CD8-positive, alpha-beta memory T cell (primary cell): Measurements from ENCODE around the gene MLF2. TPM values are rescaled to one million over a fixed set of nuclear protein-coding genes. Genes with fewer than 3 reads are reported as not detected.

ENCODE experiments used
- CTCF ChIA-PET: fragments of 350-600 bp; sonication (Branson Sonifier 250); formaldehyde crosslinking; loops from one replicate; lab custom pipeline; 2021; ENCODE audit warnings: antibody characterized with exemption; lab: Charles Lee
- POLR2A ChIA-PET: fragments of 350-600 bp; sonication (Branson Sonifier 250); formaldehyde crosslinking; loops from one replicate; lab custom pipeline; 2021; ENCODE audit warnings: antibody characterized with exemption; lab: Charles Lee
- DNase-seq, 5 donors: peaks; one replicate each; pipeline versions ENCODE4 v3.0.0 to v3.0.0-alpha.2; 2020 to 2022; ENCODE audit warnings: mixed read lengths in 1 of 5
- H3K27ac ChIP-seq: one replicate; pipeline ENCODE4 v1.7.0; 2013; ENCODE audit warnings: low read depth, mild to moderate bottlenecking, low read length, moderate library complexity
- H3K27me3 ChIP-seq: 2 replicates; pipeline ENCODE4 v1.7.0; 2013; ENCODE audit warnings: low read length, mild to moderate bottlenecking; ENCODE audit not compliant: insufficient read depth, poor library complexity, severe bottlenecking
- H3K36me3 ChIP-seq: 2 replicates; pipeline ENCODE4 v1.7.0; 2013; ENCODE audit warnings: mild to moderate bottlenecking, low read length, moderate library complexity; ENCODE audit not compliant: insufficient read depth
- H3K4me1 ChIP-seq: 2 replicates; pipeline ENCODE4 v1.7.0; 2013; ENCODE audit warnings: mild to moderate bottlenecking, low read length, moderate library complexity; ENCODE audit not compliant: insufficient read depth
- H3K4me3 ChIP-seq: 2 replicates; pipeline ENCODE4 v1.7.0; 2013; ENCODE audit warnings: mild to moderate bottlenecking, low read length
- H3K9me3 ChIP-seq: 2 replicates; pipeline ENCODE4 v1.7.0; 2013; ENCODE audit warnings: mild to moderate bottlenecking, low read length
- H3K27ac Mint-ChIP-seq, 8 donors: one replicate each; pipeline ENCODE4 v1.8.0; 2020 to 2021; ENCODE audit warnings: mixed read lengths in 8 of 8, mild to moderate bottlenecking in 6 of 8, inconsistent platforms in 3 of 8, moderate library complexity in 3 of 8
- H3K27me3 Mint-ChIP-seq, 2 donors: one replicate each; pipeline ENCODE4 v1.8.0; 2020 to 2021; ENCODE audit warnings: mixed read lengths in 2 of 2, mild to moderate bottlenecking in 1 of 2, moderate library complexity in 1 of 2
- H3K36me3 Mint-ChIP-seq, 3 donors: one replicate each; pipeline ENCODE4 v1.8.0; 2020 to 2021; ENCODE audit warnings: mixed read lengths in 3 of 3, inconsistent platforms in 1 of 3, mild to moderate bottlenecking in 1 of 3
- H3K4me1 Mint-ChIP-seq, 3 donors: one replicate each; pipeline ENCODE4 v1.8.0; 2020 to 2021; ENCODE audit warnings: mixed read lengths in 3 of 3, inconsistent platforms in 1 of 3, mild to moderate bottlenecking in 1 of 3
- H3K4me3 Mint-ChIP-seq, 7 donors: one replicate each; pipeline ENCODE4 v1.8.0; 2020 to 2021; ENCODE audit warnings: mixed read lengths in 7 of 7, mild to moderate bottlenecking in 6 of 7, moderate library complexity in 4 of 7, inconsistent platforms in 2 of 7
- H3K9me3 Mint-ChIP-seq, 5 donors: one replicate each; pipeline ENCODE4 v1.8.0; 2020 to 2022; ENCODE audit warnings: mixed read lengths in 5 of 5, mild to moderate bottlenecking in 3 of 5, moderate library complexity in 2 of 5, inconsistent platforms in 1 of 5
- polyA plus RNA-seq: library from polyadenylated mRNA; unstranded; fragments of 300-500 nt; fragmentation: Illumina TruSeq; gene quantifications from one replicate; pipeline ENCODE4 v1.2.3, GENCODE V29; 2021
- total RNA-seq, 2 experiments: library from RNA; stranded (reverse); gene quantifications; one replicate each; pipeline ENCODE4 v1.2.3, GENCODE V29; 2021

Gene MLF2
- total and polyA plus RNA-seq, 3 experiments from 2014 or later, result 141 to 146 (median 141) TPM

DNA sequence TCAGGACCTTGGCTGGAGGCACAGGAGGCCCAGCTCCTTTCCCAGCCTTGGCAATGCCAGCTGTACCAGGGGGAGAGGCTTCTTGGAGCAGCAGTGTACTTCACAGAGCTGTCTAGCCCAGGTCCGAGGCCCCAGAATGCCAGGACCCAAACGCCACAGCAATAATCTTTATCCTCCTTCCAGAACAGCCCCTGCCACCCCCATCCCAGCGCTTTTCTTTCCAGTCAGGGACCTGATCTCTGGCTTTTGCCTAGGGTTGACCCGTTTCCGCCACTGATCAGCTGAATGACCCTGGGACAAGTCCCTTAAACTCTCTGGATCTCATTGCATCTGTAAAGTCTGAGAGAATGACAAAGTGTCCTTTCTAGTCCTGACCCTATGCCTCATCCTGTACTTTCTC, 24.4 kb upstream of the MLF2 start:
- Histone ChIP-seq H3K9me3 (no peaks in the 10 kb centered on the region), H3K27me3 (no peaks in the 10 kb centered on the region), H3K4me3 (no peak overlapping the region), H3K4me1 (peaks cover 55% of the 10 kb centered on the region), H3K36me3 (no peaks in the 10 kb centered on the region), H3K27ac (no peak overlapping the region)
- Mint-ChIP-seq H3K9me3 (no peaks in the 10 kb centered on the region), H3K4me3 (peak overlapping the region in 3 of 7 donors; percentile 32 to 76 (median 69)), H3K4me1 (peaks cover 42 to 56% (median 45%) of the 10 kb centered on the region in 3 donors), H3K27me3 (peaks cover 0 to 7% of the 10 kb centered on the region in 2 donors), H3K27ac (peak overlapping the region in 4 of 8 donors; percentile 23 to 68 (median 42)), H3K36me3 (peaks cover 0 to 25% (median 2%) of the 10 kb centered on the region in 3 donors)
- DNase-seq, result no peak
- CTCF ChIA-PET, result interaction anchor here (0.8 to 11.0 kb wide), 4 partner anchors 11 to 53 kb away, joined by 3 to 162 read pairs (median 26); partner anchors contain the start of genes COPS7A, MLF2 and PTMS
- POLR2A ChIA-PET, result no interaction called here

- ChIA-PET CTCF (interaction anchor here (1.0 to 11.0 kb wide), 8 partner anchors 9 to 116 kb away, joined by 3 to 162 read pairs (median 4); partner anchors contain the start of genes MLF2, PTMS, SPSB2 and ZNF384), POLR2A (interaction anchor here (0.8 to 2.7 kb wide), 6 partner anchors 10 to 141 kb away, joined by 3 to 23 read pairs (median 6); partner anchors contain the start of genes COPS7A, MLF2 and ZNF384)
- Mint-ChIP-seq H3K4me1 (peaks cover 54 to 71% (median 59%) of the 10 kb centered on the region in 3 donors), H3K9me3 (no peaks in the 10 kb centered on the region), H3K27ac (peak overlapping the region; percentile 94 to 100 (median 99)), H3K4me3 (peak overlapping the region; percentile 93 to 99 (median 97)), H3K27me3 (peaks cover 0 to 7% of the 10 kb centered on the region in 2 donors), H3K36me3 (peaks cover 0 to 25% (median 2%) of the 10 kb centered on the region in 3 donors)
- H3K4me1 ChIP-seq, result peaks cover 65% of the 10 kb centered on the region
- no peaks in the 10 kb centered on the region for H3K36me3 ChIP-seq
- peak overlapping the region; percentile 54 for H3K4me3 ChIP-seq
- peak overlapping the region; percentile 75 for H3K27ac ChIP-seq
- H3K27me3 ChIP-seq, result no peaks in the 10 kb centered on the region
- H3K9me3 ChIP-seq, result no peaks in the 10 kb centered on the region
- DNase-seq, result peak in 1 of 5 donors; percentile 47
Measured at GRCh38 chr12:6775185-6776174, 22.5 kb upstream of the MLF2 start.

DNA sequence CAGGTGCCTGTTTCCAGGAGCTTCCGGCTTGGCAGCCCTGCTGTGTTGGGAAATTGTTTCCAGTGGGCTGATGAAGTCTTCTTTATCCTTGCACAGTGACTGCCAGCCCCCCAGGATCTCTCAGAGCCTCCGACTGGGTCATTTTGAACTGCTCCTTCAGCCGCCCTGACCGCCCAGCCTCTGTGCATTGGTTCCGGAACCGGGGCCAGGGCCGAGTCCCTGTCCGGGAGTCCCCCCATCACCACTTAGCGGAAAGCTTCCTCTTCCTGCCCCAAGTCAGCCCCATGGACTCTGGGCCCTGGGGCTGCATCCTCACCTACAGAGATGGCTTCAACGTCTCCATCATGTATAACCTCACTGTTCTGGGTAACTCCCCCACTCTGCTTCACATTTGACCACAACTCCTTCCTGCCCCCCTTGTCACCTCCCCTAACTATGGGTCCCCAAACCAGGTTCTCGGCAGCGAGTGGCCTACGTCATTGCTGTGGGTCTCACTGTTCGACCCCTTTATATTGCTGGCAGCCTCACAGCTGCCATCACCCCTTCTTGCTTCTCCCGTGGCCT, 21.6 kb upstream of the MLF2 start:
- CTCF ChIA-PET, result interaction anchor here (0.7 to 11.0 kb wide), 10 partner anchors 8 to 172 kb away, joined by 3 to 162 read pairs (median 4); partner anchors contain the start of genes MLF2, PTMS, SPSB2 and ZNF384
- Mint-ChIP-seq H3K27me3 (peaks cover 0 to 4% of the 10 kb centered on the region in 2 donors), H3K4me1 (peaks cover 54 to 73% (median 59%) of the 10 kb centered on the region in 3 donors), H3K27ac (peak overlapping the region; percentile 94 to 100 (median 99)), H3K36me3 (peaks cover 0 to 25% (median 2%) of the 10 kb centered on the region in 3 donors), H3K9me3 (no peaks in the 10 kb centered on the region), H3K4me3 (peak overlapping the region; percentile 93 to 99 (median 97))
- Histone ChIP-seq H3K9me3 (no peaks in the 10 kb centered on the region), H3K4me3 (peak overlapping the region; percentile 54), H3K27ac (peak overlapping the region; percentile 75), H3K4me1 (peaks cover 65% of the 10 kb centered on the region), H3K36me3 (no peaks in the 10 kb centered on the region), H3K27me3 (no peaks in the 10 kb centered on the region)
- DNase-seq, result peak; percentile 32 to 86 (median 55)
- POLR2A ChIA-PET, result interaction anchor here (0.6 to 2.7 kb wide), 8 partner anchors 10 to 140 kb away, joined by 3 to 23 read pairs (median 6); partner anchors contain the start of genes CDCA3, COPS7A, MLF2 and USP5

DNA sequence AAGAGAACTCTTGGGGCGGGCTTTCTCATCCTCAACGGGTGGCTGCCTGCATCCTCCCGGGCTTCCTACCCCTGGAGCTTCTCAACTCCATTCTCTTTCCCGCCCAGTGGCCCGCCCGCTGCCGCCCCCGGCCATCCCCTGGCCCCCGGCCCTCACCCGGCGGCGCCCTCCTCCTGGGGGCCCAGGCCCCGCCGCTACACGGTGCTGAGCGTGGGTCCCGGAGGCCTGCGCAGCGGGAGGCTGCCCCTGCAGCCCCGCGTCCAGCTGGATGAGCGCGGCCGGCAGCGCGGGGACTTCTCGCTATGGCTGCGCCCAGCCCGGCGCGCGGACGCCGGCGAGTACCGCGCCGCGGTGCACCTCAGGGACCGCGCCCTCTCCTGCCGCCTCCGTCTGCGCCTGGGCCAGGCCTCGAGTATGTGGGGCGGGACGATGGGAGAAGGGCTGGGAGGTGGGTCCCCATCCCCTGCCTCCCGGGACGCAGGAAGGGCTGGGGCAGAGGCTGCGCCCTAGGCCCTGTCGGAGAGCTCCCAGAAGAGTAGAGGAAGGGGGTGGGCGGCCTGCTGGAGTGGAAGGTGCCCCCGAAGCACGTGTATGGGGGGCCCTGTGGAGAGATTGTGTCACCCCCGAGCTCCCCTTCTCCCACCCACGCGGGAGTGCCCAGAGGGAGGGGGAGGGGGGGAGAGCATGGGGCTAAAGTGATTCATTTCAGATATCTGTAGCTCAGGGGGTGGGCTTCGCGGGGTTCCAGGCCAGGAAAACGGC, 20.8 kb upstream of the MLF2 start:
- no peaks in the 10 kb centered on the region for H3K27me3 ChIP-seq
- H3K36me3 Mint-ChIP-seq, result peaks cover 0 to 24% (median 2%) of the 10 kb centered on the region in 3 donors

GRCh38 chr12:6772726-6773589, 20.0 kb upstream of the MLF2 start:
- Mint-ChIP-seq H3K9me3 (no peaks in the 10 kb centered on the region), H3K36me3 (peaks cover 0 to 22% (median 2%) of the 10 kb centered on the region in 3 donors), H3K4me3 (peak overlapping the region; percentile 85 to 99 (median 91)), H3K27me3 (peaks cover 9 to 10% of the 10 kb centered on the region in 2 donors), H3K27ac (peak overlapping the region; percentile 69 to 93 (median 86)), H3K4me1 (peaks cover 55 to 76% (median 59%) of the 10 kb centered on the region in 3 donors)
- Histone ChIP-seq H3K4me1 (peaks cover 51% of the 10 kb centered on the region), H3K4me3 (peak overlapping the region; percentile 40), H3K9me3 (no peaks in the 10 kb centered on the region), H3K27me3 (no peaks in the 10 kb centered on the region), H3K36me3 (no peaks in the 10 kb centered on the region), H3K27ac (peak overlapping the region; percentile 75)
- POLR2A ChIA-PET, result interaction anchor here (0.6 to 2.7 kb wide), 3 partner anchors 19 to 165 kb away, joined by 4 to 23 read pairs (median 4); partner anchors contain the start of gene MLF2
- DNase-seq, result no peak
- CTCF ChIA-PET, result interaction anchor here (0.9 to 11.0 kb wide), 2 partner anchors 18 to 137 kb away, joined by 3 to 162 read pairs; partner anchors contain the start of genes LPAR5 and MLF2

More for the DNA sequence above, 20.8 kb upstream of the MLF2 start:
- Histone ChIP-seq H3K4me1 (peaks cover 59% of the 10 kb centered on the region), H3K4me3 (peak overlapping the region; percentile 54), H3K27ac (peak overlapping the region; percentile 75), H3K9me3 (no peaks in the 10 kb centered on the region), H3K36me3 (no peaks in the 10 kb centered on the region)
- ChIA-PET CTCF (interaction anchor here (0.7 to 11.0 kb wide), 9 partner anchors 7 to 171 kb away, joined by 3 to 162 read pairs (median 4); partner anchors contain the start of genes LPAR5, MLF2, PTMS and ZNF384), POLR2A (interaction anchor here (0.6 to 2.7 kb wide), 6 partner anchors 21 to 164 kb away, joined by 3 to 23 read pairs (median 5); partner anchors contain the start of genes CDCA3, MLF2, USP5 and ZNF384)
- DNase-seq, result peak in 3 of 5 donors; percentile 14 to 55 (median 20)
- Mint-ChIP-seq H3K27me3 (peaks cover 2 to 8% of the 10 kb centered on the region in 2 donors), H3K4me1 (peaks cover 53 to 77% (median 59%) of the 10 kb centered on the region in 3 donors), H3K4me3 (peak overlapping the region; percentile 93 to 99 (median 97)), H3K9me3 (no peaks in the 10 kb centered on the region), H3K27ac (peak overlapping the region; percentile 94 to 100 (median 99))

DNA sequence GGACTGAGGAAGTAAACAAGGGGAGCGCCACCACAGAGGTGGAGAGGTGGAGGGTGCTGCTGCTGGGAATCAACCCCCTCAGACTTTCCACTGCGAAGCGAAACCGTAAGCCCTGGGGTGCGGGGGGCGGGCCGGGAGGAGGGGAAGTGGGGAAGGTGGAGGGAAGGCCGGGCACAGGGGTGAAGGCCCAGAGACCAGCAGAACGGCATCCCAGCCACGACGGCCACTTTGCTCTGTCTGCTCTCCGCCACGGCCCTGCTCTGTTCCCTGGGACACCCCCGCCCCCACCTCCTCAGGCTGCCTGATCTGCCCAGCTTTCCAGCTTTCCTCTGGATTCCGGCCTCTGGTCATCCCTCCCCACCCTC, 19.4 kb upstream of the MLF2 start, which contains the start of gene LAG3:
Gene LAG3 (plus strand): TSS at position 190 of the 365 bp plus-strand sequence. CDS start 333 bp downstream, outside the sequence.
- Histone ChIP-seq H3K4me3 (peak within 1 kb of the TSS; percentile 40), H3K36me3 (no peaks in the 10 kb centered on the region), H3K27ac (peak within 1 kb of the TSS; percentile 75), H3K9me3 (no peaks in the 10 kb centered on the region), H3K27me3 (no peaks in the 10 kb centered on the region), H3K4me1 (peaks cover 49% of the 10 kb centered on the region)
- peak in 3 of 5 donors; percentile 39 to 71 (median 52) for DNase-seq
- ChIA-PET POLR2A (interaction anchor here (1.2 kb wide), 1 partner anchor 18 kb away, joined by 4 read pairs; no protein-coding TSS in a partner anchor), CTCF (interaction anchor here (1.4 to 11.0 kb wide), 2 partner anchors 18 to 54 kb away, joined by 5 to 162 read pairs; partner anchors contain the start of gene MLF2)
- Mint-ChIP-seq H3K9me3 (no peaks in the 10 kb centered on the region), H3K4me1 (peaks cover 60 to 81% (median 65%) of the 10 kb centered on the region in 3 donors), H3K27me3 (peaks cover 13% of the 10 kb centered on the region in 2 donors), H3K36me3 (peaks cover 0 to 17% (median 2%) of the 10 kb centered on the region in 3 donors), H3K27ac (peak within 1 kb of the TSS; percentile 69 to 94 (median 90)), H3K4me3 (peak within 1 kb of the TSS; percentile 85 to 99 (median 91))
